ENCODE measurements around the gene XCL2. TPM values are rescaled to one million over a fixed set of nuclear protein-coding genes. Genes with fewer than 3 reads are reported as not detected.
"Not testable (repeated sequence)": the region's sequence is repeated elsewhere in the genome, so short reads cannot be mapped to it uniquely, and the experiment has no call there.

The XCL2 gene, protein sequence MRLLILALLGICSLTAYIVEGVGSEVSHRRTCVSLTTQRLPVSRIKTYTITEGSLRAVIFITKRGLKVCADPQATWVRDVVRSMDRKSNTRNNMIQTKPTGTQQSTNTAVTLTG
- not detected for total RNA-seq
- polyA plus RNA-seq: 100 to 1,000 TPM in 1 of 3 donors, 1 to 10 TPM in 1, under 1 TPM in 1; 0.39 to 136 (median 1.9) TPM
- 0 to 4.0 (median 0.04) reads per million in 6 experiments for total RNA-seq

DNA sequence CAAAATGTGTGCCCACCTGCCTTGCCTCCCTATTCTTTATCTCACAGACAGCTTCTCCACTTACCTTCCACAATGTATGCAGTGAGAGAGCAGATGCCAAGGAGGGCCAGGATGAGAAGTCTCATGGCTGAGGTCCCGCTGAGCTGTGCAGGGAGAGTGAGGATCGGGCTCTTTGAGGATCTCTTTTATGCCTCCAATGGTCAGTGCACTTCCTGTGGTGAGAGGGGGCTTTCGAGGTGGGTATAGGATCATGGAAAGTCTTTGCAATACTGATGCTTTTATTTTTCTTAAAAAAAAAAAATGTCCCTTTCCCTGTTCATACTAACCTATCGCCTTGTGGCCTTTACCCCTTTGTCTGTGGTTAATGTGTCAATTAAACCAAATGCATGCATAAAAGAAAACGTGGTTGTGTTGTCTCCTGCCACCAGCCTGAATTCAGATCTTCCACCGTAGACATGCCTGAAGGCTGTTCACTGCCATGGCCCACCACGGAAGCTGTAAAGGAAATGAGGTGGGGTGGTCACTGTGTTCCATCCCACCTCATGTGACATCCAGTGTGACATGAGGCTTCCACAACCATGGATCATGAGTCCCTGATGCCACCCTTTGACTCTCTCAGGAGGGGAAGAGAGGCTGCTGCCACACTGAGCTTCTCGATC is at the start of gene XCL2:
Gene XCL2 (minus strand): TSS at position 158 of the 659 bp plus-strand sequence. CDS start 33 bp downstream, at position 125.
- not testable (repeated sequence) for H3K27me3 Mint-ChIP-seq, DNase-seq
- peak within 1 kb of the TSS in 6 of 10 donors; percentile 36 to 97 (median 61) for H3K4me3 Mint-ChIP-seq

DNA sequence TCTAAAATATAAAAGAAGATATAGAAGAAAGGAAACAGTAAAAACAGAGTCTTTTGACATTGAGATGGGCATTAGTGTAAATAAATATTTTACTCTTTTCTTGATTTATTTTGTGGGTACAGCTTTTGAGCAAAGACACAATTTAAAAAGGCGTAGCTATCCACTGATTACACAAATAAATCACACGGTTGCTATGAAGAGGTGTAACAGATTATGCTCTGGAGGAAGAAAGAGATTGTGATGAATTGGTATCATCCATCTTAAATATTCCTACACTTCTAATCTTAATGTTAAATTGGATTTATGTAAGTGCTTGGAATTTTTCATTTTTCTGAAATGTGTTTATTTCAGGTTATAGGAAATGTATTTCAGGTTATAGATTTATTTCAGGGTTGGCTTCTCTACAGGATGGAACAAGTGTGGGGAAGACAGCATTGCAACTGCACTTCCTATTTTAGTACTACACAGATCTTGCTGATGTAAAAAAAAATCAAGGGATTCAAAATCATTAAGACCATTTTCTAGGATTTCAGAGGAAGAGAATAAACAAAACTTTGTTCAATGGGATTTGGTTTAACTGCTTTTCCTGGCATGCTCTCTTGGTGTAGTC is 47.9 kb upstream of the XCL2 start:
- Mint-ChIP-seq H3K36me3 (no peaks in the 10 kb centered on the region), H3K27ac (no peak overlapping the region), H3K9me3 (peaks cover 0 to 3% (median 0%) of the 10 kb centered on the region in 9 donors), H3K4me3 (no peak overlapping the region), H3K4me1 (no peaks in the 10 kb centered on the region), H3K27me3 (no peaks in the 10 kb centered on the region)
- DNase-seq: no peak
- no peak for ATAC-seq
- POLR2A ChIA-PET: no interaction called here

More for the DNA sequence above, at the start of gene XCL2:
- peak in 1 of 2 donors; percentile 52 for ATAC-seq
- peak within 1 kb of the TSS in 7 of 10 donors; percentile 25 to 90 (median 61) for H3K27ac Mint-ChIP-seq
- POLR2A ChIA-PET, H3K36me3 Mint-ChIP-seq: not testable (repeated sequence)
- H3K9me3 Mint-ChIP-seq: peaks cover 0 to 16% (median 3%) of the 10 kb centered on the region in 9 donors
- H3K4me1 Mint-ChIP-seq: peaks cover 10 to 38% (median 29%) of the 10 kb centered on the region in 4 donors

DNA sequence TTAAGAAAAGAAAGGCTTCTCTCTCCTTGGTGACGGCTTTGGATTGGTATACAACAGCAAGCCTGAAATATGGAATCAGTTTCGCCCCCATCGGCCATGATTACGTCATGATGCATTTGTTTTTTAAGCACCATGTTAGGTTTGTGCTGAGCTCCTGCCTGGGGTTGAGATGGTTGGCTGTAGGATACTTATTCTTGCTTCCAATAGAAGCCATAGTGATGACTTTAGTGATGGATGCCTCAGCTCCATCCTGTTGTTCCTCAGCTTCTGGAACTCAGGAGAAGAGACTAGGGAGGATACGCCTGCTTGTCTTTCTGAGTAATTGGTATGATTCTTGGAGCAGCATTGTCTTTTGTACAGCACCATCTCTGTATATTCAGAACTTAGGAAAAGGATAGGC is 47.3 kb upstream of the XCL2 start:
- H3K9me3 Mint-ChIP-seq: peaks cover 0 to 3% (median 0%) of the 10 kb centered on the region in 9 donors
- no peaks in the 10 kb centered on the region for H3K27me3 Mint-ChIP-seq

DNA sequence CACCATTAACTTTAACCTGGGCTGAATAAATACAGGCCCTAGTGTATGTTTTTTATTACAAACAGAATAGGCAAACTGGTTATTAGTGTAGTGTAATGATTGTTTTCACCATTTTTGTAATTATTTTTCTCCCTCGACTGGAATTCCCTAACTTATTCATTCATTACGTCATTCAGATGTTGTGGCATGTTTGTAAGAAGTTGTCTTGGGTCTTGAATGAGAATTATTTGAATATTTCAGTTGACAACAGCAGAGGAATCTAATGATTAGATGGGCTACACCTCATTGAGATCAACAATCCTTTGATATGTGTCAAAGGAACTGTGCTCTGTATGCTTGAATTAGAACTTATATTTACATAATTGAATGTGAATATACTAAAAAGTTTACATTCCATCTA is 45.4 kb upstream of the XCL2 start:
- DNase-seq (no peak), ATAC-seq (no peak)
- Mint-ChIP-seq H3K27ac (no peak overlapping the region), H3K36me3 (no peaks in the 10 kb centered on the region), H3K27me3 (no peaks in the 10 kb centered on the region), H3K9me3 (peaks cover 0 to 3% (median 0%) of the 10 kb centered on the region in 9 donors), H3K4me3 (no peak overlapping the region), H3K4me1 (peaks cover 0 to 3% (median 0%) of the 10 kb centered on the region in 4 donors)
- POLR2A ChIA-PET: no interaction called here

More for the DNA sequence above, 47.3 kb upstream of the XCL2 start:
- ATAC-seq: no peak
- no peaks in the 10 kb centered on the region for H3K36me3 Mint-ChIP-seq
- H3K4me1 Mint-ChIP-seq: no peaks in the 10 kb centered on the region
- H3K27ac Mint-ChIP-seq: no peak overlapping the region
- POLR2A ChIA-PET: no interaction called here
- H3K4me3 Mint-ChIP-seq: no peak overlapping the region
- DNase-seq: no peak

DNA sequence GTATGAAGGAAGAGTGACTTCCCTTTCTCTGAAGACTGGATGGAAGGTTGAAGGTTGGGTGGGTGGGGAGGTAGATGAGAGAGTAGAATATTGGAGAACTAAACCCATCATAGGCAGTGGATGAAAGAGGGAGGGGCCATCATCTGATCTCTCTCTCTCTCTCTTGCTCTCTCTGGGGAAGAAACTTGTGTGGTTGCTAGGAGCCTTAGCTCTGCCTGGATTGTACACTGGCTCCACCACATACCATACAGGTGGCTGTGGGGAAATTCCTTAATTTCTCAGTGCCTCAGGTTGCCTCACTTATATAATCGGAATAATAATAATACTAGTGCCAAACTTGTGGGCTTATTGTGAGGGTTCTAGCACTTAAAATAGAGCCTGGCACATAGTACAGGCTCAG is 42.1 kb upstream of the XCL2 start:
- peaks cover 0 to 3% (median 0%) of the 10 kb centered on the region in 9 donors for H3K9me3 Mint-ChIP-seq
- ATAC-seq: no peak
- no peak for DNase-seq
- no peak overlapping the region for H3K4me3 Mint-ChIP-seq
- peaks cover 0 to 3% (median 0%) of the 10 kb centered on the region in 4 donors for H3K4me1 Mint-ChIP-seq
- POLR2A ChIA-PET: no interaction called here
- no peak overlapping the region for H3K27ac Mint-ChIP-seq
- H3K36me3 Mint-ChIP-seq: no peaks in the 10 kb centered on the region
- H3K27me3 Mint-ChIP-seq: no peaks in the 10 kb centered on the region

- no peaks in the 10 kb centered on the region for H3K27me3 Mint-ChIP-seq
- POLR2A ChIA-PET: no interaction called here
- no peak for DNase-seq
- no peak for ATAC-seq
- H3K4me3 Mint-ChIP-seq: no peak overlapping the region
- no peaks in the 10 kb centered on the region for H3K36me3 Mint-ChIP-seq
- H3K27ac Mint-ChIP-seq: no peak overlapping the region
- H3K4me1 Mint-ChIP-seq: peaks cover 0 to 3% (median 1%) of the 10 kb centered on the region in 4 donors
- H3K9me3 Mint-ChIP-seq: peaks cover 0 to 3% (median 0%) of the 10 kb centered on the region in 9 donors
Measured at GRCh38 chr1:168585191-168585590, 41.4 kb upstream of the XCL2 start.

GRCh38 chr1:168583571-168583970 is 39.8 kb upstream of the XCL2 start:
- DNase-seq (no peak), ATAC-seq (no peak)
- peaks cover 0 to 3% (median 0%) of the 10 kb centered on the region in 9 donors for H3K9me3 Mint-ChIP-seq
- peaks cover 0 to 5% (median 2%) of the 10 kb centered on the region in 4 donors for H3K4me1 Mint-ChIP-seq
- no peaks in the 10 kb centered on the region for H3K27me3 Mint-ChIP-seq
- POLR2A ChIA-PET: no interaction called here
- H3K4me3 Mint-ChIP-seq: no peak overlapping the region
- H3K27ac Mint-ChIP-seq: peak overlapping the region in 1 of 10 donors; percentile 68
- H3K36me3 Mint-ChIP-seq: no peaks in the 10 kb centered on the region

DNA sequence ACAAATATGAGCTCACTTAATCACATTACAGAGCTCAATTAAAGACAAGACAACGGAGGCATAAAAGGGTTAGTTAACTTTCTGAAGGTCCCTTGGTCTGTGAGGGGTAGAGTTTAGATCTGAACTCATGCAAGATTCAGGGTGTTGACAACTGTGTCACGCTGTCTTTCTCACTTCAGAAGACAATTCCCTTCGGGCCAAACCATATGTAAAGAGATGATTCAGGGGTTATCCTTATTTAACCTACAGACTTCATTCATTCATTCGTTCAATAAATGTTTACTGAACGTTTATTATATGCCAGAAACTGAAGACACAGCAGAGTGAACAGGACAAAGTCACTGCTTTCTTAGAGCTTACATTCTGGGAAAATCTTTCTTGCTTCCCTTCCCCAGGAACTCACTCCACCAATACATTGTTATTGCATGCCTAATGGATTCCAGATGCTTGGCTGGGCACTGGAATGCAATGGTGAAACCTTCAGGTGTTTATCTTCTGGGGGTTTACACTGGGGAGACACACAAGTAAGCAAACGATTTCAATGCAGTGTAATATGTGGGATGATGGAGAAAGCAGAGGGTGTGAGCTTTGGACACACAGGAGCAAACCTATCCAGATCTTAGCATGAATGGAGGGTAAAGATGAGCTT is 39.0 kb upstream of the XCL2 start:
- Mint-ChIP-seq H3K27ac (no peak overlapping the region), H3K9me3 (peaks cover 0 to 3% (median 0%) of the 10 kb centered on the region in 9 donors), H3K4me1 (peaks cover 3 to 7% (median 5%) of the 10 kb centered on the region in 4 donors), H3K4me3 (no peak overlapping the region), H3K36me3 (no peaks in the 10 kb centered on the region), H3K27me3 (no peaks in the 10 kb centered on the region)
- ATAC-seq: no peak
- no peak for DNase-seq
- POLR2A ChIA-PET: no interaction called here

DNA sequence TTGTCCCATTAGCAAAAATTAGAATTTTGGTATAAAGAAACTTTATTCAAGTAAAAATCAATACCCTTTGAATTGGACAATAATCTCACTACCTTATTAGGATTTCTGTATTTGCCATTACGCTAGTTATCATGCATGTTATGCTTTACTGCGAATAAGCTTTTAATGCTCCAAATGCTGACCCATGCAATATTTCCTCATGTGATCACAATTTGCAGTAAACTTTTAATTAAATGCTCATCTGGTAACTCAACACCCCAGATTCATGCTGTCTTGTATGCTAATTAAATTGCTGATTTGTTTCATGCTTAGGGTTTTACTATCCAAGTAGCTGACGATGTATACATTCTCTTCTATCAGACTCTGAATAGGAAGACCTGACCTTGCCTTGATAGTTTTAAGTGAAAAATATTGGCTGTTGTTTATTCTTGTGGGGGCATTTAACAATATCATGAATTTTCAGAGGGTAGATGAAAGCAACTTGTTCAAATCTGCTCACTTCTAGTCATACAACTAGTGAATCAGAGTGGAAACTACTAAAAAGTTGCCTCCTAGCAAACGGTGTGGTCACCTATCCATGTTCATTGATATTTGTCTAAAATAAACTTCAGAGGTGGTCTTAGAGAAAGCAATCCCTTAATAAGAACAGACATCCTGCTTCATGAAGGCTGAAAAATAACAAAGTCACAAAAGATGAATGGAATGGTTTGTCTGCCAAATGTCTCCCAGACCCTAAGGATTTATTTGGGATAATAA is 38.2 kb upstream of the XCL2 start:
- DNase-seq (no peak), ATAC-seq (no peak)
- no peaks in the 10 kb centered on the region for H3K27me3 Mint-ChIP-seq
- H3K4me3 Mint-ChIP-seq: no peak overlapping the region
- POLR2A ChIA-PET: no interaction called here
- no peaks in the 10 kb centered on the region for H3K9me3 Mint-ChIP-seq
- no peaks in the 10 kb centered on the region for H3K36me3 Mint-ChIP-seq
- H3K4me1 Mint-ChIP-seq: peaks cover 3 to 10% (median 7%) of the 10 kb centered on the region in 4 donors
- no peak overlapping the region for H3K27ac Mint-ChIP-seq

DNA sequence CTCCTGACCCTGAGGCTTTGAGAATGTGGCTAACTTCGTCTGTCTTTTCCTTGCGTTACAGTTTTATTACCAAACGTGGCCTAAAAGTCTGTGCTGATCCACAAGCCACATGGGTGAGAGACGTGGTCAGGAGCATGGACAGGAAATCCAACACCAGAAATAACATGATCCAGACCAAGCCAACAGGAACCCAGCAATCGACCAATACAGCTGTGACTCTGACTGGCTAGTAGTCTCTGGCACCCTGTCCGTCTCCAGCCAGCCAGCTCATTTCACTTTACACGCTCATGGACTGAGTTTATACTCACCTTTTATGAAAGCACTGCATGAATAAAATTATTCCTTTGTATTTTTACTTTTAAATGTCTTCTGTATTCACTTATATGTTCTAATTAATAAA is 37.2 kb upstream of the XCL2 start:
- POLR2A ChIA-PET, H3K36me3 Mint-ChIP-seq, H3K27ac Mint-ChIP-seq, DNase-seq, ATAC-seq, H3K27me3 Mint-ChIP-seq, H3K9me3 Mint-ChIP-seq: not testable (repeated sequence)
- peak overlapping the region in 1 of 10 donors; percentile 19 for H3K4me3 Mint-ChIP-seq
- H3K4me1 Mint-ChIP-seq: peaks cover 6 to 14% (median 12%) of the 10 kb centered on the region in 4 donors

DNA sequence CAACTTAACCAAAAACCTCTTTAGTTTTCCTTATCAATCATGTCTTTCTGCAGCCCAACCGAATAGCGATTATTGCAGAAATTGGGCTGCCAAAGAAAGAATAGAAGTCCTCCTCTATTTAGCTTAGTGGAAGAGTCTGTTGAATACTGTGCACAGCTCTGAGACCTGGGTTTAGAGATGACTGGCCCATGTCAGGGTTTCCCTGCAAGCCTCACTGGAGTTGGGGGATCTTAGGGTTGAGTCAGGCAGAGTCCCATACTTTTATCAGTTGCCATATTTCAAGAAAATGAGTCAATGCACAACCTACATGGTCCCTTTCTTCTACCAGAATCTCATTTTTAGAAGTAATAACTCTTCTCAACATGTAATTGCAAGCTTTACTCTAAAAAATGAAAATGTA is 36.5 kb upstream of the XCL2 start:
- not testable (repeated sequence) for H3K27ac Mint-ChIP-seq, DNase-seq, H3K36me3 Mint-ChIP-seq, H3K4me3 Mint-ChIP-seq, H3K9me3 Mint-ChIP-seq, ATAC-seq, H3K27me3 Mint-ChIP-seq
- POLR2A ChIA-PET: interaction anchor here (0.6 kb wide), 1 partner anchor 1074 kb away, joined by 3 read pairs; no protein-coding TSS in a partner anchor
- H3K4me1 Mint-ChIP-seq: peaks cover 6 to 14% (median 11%) of the 10 kb centered on the region in 4 donors

DNA sequence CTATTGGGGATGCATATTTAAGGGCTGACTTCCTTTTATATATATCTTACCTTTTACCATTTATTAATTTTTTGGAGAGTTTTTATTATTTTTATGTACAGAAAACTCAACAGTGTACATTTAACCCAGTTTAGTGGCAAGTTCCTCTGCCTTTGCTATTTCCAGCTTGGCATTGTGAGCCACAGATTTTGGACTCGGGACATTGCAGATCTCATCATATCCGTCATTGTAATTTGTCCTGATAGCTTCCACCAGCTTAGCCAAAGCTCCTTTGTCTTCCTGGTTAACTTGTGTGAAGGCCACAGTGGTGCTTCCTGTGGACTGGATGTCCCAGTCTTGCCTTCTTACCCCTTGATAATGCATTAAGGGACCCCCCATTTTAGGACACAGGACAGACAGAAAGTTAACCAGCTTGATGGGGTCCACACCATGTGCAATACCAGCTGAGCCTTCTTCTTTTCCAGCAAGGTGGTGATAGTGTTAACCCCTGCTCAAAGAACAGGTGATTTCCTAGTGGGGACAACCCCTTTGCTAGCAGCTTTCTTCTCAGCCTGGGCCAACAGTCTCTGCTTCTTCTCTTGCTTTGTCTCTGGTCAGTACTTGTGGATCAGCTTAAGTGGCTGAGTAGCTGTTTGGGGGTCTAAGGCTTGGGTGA is 34.9 kb upstream of the XCL2 start:
- Mint-ChIP-seq H3K4me3 (peak overlapping the region in 2 of 10 donors; percentile 43 to 62), H3K4me1 (peaks cover 11 to 26% (median 21%) of the 10 kb centered on the region in 4 donors), H3K27ac (peak overlapping the region in 1 of 10 donors; percentile 19)
- H3K27me3 Mint-ChIP-seq, ATAC-seq, H3K9me3 Mint-ChIP-seq, DNase-seq, H3K36me3 Mint-ChIP-seq: not testable (repeated sequence)
- POLR2A ChIA-PET: interaction anchor here (0.6 kb wide), 1 partner anchor 1098 kb away, joined by 3 read pairs; no protein-coding TSS in a partner anchor
